Brain microvascular endothelial cell (primary cell): Measurements from ENCODE around the gene VWA3A.

Source experiments
- DNase-seq: peaks from one replicate; pipeline ENCODE4 v3.0.0-alpha.2; 2020
- H3K27ac ChIP-seq: fragments of 250-450 bp; sonication (Bioruptor Pico); 2 replicates; pipeline ENCODE4 v1.5.1; 2020; ENCODE audit warnings: mild to moderate bottlenecking, moderate library complexity
- H3K27me3 ChIP-seq: fragments of 250-450 bp; sonication (Bioruptor Pico); replicated peaks from 2 replicates; pipeline ENCODE4 v1.5.1; 2020; ENCODE audit warnings: mild to moderate bottlenecking
- H3K36me3 ChIP-seq: fragments of 250-450 bp; sonication (Bioruptor Pico); replicated peaks from 2 replicates; pipeline ENCODE4 v1.5.1; 2020; ENCODE audit warnings: mild to moderate bottlenecking
- H3K4me3 ChIP-seq: 2 replicates; pipeline ENCODE4 v1.5.1; 2011; ENCODE audit warnings: low read depth, mild to moderate bottlenecking, control low read depth, low read length, moderate library complexity
- in situ Hi-C: cut with HindIII; loops from 2 replicates; pipeline ENCODE4 v1.10.0; 2017; ENCODE audit warnings: low sequenced_read_pairs, low pct_ligation_motif_present
- TF ChIP-seq, protein P1 (sequence below): IDR thresholded peaks from 2 replicates; pipeline ENCODE4 v1.5.1; 2011; ENCODE audit warnings: low read depth, mild to moderate bottlenecking, moderate library complexity, low read length, control low read depth, inconsistent platforms; ENCODE audit errors: missing control alignments

VWA3A gene

DNA sequence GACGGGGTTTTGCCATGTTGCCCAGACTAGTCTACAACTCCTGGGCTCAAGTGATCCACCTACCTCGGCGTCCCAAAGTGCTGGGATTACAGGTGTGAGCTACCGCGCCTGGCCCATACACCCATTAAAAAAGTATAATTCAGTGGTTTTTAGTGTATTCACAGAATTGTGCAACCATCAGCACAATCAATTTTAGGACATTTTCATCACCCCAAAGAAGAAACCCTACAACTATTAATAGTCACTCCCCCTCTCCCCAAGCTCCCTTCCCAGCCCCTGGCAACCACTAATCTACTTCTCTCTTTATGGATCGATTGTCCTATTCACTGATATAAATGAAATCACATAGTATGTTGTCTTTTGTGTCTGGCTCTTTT is 109.9 kb downstream of the VWA3A start:
- Histone ChIP-seq H3K27ac (no peak overlapping the region), H3K36me3 (no peaks in the 10 kb centered on the region), H3K4me3 (no peak overlapping the region), H3K27me3 (no peaks in the 10 kb centered on the region)
- in situ Hi-C loops, result no loop called here
- TF ChIP-seq, protein P1, sequence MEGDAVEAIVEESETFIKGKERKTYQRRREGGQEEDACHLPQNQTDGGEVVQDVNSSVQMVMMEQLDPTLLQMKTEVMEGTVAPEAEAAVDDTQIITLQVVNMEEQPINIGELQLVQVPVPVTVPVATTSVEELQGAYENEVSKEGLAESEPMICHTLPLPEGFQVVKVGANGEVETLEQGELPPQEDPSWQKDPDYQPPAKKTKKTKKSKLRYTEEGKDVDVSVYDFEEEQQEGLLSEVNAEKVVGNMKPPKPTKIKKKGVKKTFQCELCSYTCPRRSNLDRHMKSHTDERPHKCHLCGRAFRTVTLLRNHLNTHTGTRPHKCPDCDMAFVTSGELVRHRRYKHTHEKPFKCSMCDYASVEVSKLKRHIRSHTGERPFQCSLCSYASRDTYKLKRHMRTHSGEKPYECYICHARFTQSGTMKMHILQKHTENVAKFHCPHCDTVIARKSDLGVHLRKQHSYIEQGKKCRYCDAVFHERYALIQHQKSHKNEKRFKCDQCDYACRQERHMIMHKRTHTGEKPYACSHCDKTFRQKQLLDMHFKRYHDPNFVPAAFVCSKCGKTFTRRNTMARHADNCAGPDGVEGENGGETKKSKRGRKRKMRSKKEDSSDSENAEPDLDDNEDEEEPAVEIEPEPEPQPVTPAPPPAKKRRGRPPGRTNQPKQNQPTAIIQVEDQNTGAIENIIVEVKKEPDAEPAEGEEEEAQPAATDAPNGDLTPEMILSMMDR, result no peak
- DNase-seq, result no peak

DNA sequence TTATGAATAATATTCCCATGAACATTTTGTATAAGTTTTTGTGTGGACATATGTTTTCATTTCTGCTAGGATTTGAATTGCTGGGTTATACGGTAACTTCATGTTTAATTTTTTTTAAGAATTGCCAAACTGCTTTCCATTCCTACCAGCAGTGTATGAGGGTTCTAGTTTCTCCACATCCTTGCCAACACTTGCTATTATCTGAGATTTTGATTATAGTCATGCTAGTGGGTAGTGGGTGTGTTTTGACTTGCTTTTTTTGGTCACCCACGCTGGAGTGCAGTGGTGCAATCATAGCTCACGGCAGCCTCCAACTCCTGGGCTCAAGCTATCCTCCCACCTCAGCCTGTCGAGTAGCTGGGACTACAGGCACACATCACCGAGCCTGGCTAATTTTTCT is 110.8 kb downstream of the VWA3A start:
- no peak for DNase-seq
- in situ Hi-C loops, result no loop called here
- TF ChIP-seq, protein P1, result no peak
- no peaks in the 10 kb centered on the region for H3K36me3 ChIP-seq
- H3K27me3 ChIP-seq, result no peaks in the 10 kb centered on the region
- H3K4me3 ChIP-seq, result no peak overlapping the region
- H3K27ac ChIP-seq, result no peak overlapping the region

DNA sequence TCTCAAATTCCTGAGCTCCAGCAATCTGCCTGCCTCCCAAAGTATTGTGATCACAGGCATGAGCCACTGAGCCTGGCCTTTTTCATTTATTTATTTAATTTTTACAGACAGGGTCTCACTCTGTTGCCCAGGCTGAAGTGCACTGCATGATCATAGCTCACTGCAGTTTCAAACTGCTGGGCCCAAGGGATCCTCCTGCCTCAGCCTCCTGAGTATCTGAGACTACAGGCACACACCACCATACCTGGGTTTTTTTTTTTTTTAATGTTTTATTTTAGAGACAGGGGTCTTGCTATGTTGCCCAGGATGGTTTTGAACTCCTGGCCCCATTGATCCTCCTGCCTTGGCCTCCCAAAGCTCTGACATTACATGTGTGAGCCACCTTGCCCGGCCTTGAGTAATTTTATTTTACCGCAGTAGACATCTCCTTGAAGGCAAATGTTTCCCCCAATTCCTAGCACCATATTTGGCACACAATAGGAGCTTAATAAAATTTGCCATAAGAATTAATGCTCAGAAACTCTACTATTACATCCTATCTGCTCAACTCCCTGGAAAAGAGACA is 111.8 kb downstream of the VWA3A start:
- TF ChIP-seq, protein P1, result no peak
- Histone ChIP-seq H3K36me3 (no peaks in the 10 kb centered on the region), H3K27ac (no peak overlapping the region), H3K4me3 (no peak overlapping the region), H3K27me3 (no peaks in the 10 kb centered on the region)
- DNase-seq, result no peak
- in situ Hi-C loops, result no loop called here

DNA sequence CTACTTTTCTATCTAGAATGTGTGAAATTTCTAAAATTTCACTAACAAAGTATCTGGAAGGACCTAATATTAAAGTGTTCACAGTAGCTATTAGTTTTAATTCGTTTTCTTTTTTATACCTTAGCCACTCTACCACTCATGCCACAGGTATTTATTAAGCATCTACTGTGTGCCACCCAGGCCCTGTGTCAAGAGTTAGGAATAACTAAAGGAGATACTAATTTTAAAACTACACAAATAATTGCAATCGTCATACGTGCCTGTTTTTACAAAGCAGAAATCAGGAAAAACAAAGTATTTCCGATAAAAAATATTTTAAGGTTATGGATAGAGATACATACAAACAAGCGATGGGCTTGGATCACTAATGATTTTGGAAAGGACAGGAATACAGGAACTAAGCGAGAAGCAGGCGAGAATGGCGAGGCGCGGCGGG is 113.3 kb downstream of the VWA3A start:
- in situ Hi-C loops, result no loop called here
- no peak for DNase-seq

DNA sequence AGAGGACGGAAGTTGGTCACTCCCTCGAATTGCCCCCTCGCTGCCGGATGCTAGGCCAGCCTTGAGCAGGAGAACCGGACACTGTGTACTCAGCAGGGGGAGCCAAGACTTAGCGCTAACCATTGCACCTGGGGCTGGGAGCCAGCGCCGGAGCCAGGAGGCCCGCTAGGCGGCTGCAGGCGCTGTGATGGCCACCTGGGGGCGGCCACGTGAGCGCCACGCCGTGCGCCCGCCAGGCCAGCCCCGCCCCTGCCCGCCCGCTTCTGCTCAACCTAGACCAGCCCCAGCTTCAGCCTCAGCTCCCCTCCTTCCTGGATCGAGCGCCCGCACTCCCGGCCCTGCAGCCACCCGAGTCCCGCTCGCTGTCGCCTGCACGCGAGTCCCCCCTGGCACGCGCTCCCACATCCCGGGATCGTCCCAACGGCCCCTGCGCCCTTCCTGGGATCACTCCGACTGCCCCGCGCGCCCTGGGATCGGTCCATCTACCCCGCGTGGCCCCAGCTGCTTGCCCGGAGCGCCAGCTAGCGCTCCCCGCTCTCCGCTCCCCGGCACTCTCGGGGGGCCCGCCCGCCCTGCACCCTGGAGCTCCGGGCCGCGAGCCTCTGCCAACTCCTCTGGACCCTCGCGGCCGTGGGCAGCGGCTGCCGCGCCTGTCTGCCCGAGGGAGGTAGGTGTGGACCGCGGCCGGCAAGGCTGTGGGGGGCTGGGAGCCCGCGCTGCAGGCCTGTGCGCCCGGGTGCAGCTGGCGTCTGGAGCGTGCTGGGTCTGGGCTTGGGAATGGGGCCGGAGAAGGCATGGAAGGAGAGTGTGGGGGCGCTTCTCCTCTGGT is 113.9 kb downstream of the VWA3A start, which contains the start of gene EEF2K:
Gene EEF2K (plus strand): TSS at position 266 of the 829 bp plus-strand sequence. CDS start 19,452 bp downstream, outside the sequence.
- TF ChIP-seq, protein P1, result peak; percentile 74

More for the DNA sequence above, 113.3 kb downstream of the VWA3A start:
- Histone ChIP-seq H3K36me3 (no peaks in the 10 kb centered on the region), H3K27me3 (no peaks in the 10 kb centered on the region), H3K4me3 (peak overlapping the region; percentile 93), H3K27ac (peak overlapping the region; percentile 35)
- TF ChIP-seq, protein P1, result no peak

More for the DNA sequence above, 113.9 kb downstream of the VWA3A start, which contains the start of gene EEF2K:
- Histone ChIP-seq H3K4me3 (peak within 1 kb of the TSS; percentile 93), H3K27ac (peak within 1 kb of the TSS; percentile 35), H3K36me3 (no peaks in the 10 kb centered on the region), H3K27me3 (no peaks in the 10 kb centered on the region)
- peak; percentile 91 for DNase-seq
- in situ Hi-C loops, result no loop called here
